Lower leg skin (tissue), 3 donors: ENCODE measurements around the gene TAMALIN.

ENCODE experiments used
- CTCF ChIP-seq, 3 donors: fragments of 450-650 bp; IDR thresholded peaks; one replicate each; pipeline ENCODE4 v1.5.1; 2016; ENCODE audit warnings: antibody characterized with exemption in 3 of 3, mild to moderate bottlenecking in 3 of 3, moderate library complexity in 2 of 3
- POLR2A ChIP-seq, 2 donors: fragments of 450-650 bp; IDR thresholded peaks; one replicate each; pipeline ENCODE4 v1.6.1; 2016 to 2017; ENCODE audit warnings: antibody characterized with exemption in 2 of 2, mild to moderate bottlenecking in 1 of 2, moderate library complexity in 1 of 2

DNA sequence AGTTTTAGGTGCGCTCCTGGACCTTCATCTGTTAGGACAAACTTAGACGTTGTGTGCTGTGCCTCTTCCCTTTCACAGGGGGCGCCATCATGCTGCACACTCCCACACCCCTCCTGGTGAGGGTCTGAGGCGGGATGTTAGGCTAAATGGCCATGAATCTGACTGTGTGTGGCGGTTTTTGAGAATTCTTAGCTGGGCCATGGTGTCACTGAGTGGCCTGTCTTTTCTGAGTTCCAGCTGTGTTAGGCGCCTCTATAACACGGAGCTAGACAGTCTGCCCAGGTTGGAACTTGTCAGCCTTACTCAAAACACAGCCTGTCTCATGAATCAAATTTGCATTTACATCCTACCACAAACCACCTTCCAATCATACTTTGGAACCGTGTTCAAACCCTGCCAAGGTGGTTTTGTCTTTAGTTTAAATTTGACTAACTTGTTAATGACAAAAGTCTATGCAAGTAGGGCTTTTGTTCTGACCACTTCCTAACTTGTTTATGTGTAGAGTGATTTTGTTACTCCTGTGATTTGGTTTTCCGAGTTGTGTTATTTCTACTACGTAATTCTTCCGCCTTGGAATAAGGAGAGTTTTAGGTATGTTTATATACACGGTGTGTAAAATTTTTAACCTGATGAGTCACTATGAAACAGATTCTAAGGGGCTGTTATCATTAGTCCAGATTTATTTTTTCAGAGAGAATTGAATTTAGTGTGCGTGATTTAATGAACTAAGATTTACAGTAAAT lies 35.7 kb upstream of the TAMALIN start:
- TF ChIP-seq POLR2A (IDR thresholded peaks at IDR 0.05) (no peak), CTCF (IDR thresholded peaks at IDR 0.05) (no peak)
